Bone marrow (tissue), 2 donors: Measurements from ENCODE around the gene ANKS1A.
"Not testable (repeated sequence)": the region's sequence is repeated elsewhere in the genome, so short reads cannot be mapped to it uniquely, and the experiment has no call there.

Source experiments
- DNase-seq, 2 donors: peaks; one replicate each; lab custom pipeline; 2025; lab: John Stamatoyannopoulos, UW

ANKS1A gene

DNA sequence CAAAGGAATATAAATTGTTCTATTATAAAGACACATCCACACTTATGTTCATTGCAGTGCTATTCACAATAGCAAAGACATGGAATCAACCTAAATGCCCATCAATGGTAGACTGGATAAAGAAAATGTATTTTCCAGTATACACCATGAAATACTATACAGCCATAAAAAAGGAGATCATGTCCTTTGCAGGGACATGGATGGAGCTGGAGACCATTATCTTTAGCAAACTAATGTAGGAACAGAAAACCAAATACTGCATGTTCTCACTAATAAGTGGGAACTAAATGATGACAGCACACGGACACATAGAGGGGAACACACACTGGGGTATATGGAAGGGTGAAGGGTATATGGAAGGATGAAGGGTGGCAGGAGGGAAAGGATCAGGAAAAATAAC, 5.0 kb upstream of the ANKS1A start:
- DNase-seq: not testable (repeated sequence)

DNA sequence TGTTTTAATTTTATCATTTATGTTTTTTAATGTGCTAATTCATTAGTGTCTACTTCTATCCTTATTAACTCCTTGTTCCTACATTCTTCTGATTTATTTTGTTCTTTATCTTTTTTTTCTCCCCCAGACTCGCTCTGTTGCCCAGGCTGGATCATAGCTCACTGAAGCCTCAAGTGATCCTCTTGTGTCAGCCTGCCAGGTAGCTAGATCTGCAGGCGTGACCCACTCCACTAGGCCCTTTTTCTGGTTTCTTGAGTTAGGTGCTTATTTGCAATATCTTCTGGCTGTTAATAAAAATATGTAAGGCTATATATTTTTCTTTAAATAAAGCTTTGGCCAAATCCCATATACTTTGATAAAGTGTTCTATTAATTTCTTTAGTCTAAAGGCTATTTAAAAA, 4.1 kb upstream of the ANKS1A start:
- no peak for DNase-seq

DNA sequence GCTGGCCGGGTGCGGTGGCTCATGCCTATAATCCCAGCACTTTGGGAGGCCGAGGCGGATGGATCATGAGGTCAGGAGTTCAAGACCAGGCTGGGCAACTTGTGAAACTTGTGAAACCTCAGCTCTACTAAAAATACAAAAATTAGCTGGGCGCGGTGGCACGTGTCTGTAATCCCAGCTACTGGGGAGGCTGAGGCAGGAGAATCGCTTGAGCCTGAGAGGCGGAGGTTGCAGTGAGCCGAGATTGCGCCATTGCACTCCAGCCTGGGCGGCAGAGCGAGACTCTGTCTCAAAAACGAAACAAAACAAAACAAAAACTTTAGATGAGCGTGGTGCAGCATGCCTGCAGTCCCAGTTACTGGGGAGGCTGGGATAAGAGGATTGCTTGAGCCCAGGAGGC, 3.2 kb upstream of the ANKS1A start:
- not testable (repeated sequence) for DNase-seq

DNA sequence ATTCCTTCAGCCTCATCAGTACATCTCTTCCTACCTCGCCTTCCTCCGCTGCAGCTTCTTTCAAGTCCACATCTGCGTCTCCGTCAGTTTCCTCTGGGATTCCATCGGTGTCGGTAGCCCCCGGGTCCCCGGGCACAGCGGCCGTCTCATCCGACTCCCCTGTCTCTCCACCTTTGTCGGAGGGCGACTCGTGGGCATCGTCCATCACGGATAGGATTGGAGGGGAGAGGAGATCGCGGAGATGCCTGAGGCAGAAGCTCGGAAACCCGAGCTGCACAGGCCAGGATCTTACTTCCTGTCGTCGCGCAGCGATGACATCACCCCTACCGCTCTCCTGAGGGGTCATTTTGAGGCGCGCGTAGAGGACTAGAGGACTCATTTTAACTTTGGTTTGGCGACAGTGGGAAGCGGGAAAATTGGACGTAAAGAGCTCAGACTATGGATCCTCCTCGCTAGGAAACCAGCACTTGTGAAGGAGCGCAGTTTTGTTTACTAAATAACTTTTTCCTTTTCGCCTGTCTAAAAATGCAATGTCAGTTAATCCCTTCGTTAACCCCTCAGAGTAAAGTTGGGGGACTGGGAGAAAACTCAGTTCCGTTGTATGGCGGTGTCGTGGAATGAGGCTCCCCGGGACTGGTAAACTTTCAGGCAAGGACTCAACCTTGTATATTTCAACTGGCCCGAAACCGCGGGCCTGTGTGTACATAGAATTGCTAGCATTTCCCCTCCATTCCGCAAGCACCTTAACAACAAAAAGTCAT, 1.1 kb upstream of the ANKS1A start, which contains the start of gene TAF11:
TSS of gene TAF11 (minus strand) at position 290 of the 761 bp plus-strand sequence. CDS start at position 205, 85 bp downstream.
- peak; percentile 79 to 84 for DNase-seq

DNA sequence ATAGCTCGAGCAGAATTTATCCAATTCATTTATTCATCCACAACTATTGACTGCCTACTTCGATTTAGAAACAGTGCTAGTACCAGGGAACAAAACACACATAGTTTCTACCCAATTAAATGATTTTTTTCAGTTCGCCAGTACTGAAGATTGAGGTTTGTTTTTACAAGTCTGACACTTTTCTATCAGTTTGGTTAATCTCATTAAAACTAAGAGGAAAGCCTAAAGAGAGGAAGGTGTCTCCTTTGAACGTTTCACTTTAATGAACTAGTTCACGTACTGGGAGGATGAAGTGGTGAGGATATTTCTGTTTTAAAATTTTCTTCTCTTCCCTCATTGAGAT, 570 bp upstream of the ANKS1A start:
- no peak for DNase-seq

DNA sequence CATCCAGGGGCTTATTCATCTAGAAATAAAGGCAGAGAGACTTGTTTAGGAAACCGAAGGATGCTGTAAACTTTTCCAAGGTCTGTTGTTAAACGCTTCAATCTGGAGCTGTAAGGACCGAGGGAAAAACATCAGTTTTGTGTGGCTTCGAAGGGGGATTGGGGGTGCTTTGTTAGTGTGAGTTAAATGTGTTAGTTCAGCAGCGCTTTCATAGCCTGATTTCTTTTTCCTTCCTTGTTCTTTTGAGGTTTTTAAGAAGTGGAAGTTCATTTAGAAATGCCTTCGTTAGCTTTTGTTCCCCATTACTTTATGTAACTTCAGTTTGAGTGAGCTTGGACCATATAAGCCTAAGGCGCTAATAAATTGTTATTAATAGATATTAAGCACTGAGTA, 1.5 kb downstream of the ANKS1A start:
- DNase-seq: peak in 1 of 2 donors; percentile 39

DNA sequence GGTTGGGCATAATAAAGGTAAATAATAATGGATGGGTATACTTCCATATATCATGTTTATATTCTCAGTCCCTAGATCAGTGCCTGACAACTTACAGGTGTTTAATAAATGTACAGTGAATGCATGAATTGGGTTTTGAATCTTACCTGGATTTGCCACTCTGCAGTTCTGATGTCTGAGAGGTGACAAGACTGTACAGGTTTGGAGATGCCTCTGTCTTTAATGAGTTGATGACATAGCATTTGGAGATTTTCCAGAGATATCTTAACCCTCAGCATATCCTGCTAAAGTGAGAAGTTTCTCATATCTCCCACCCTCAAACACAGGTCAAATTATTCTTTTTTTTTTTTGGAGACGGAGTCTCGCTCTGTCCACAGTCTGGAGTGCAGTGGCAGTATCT, 2.2 kb downstream of the ANKS1A start:
- no peak for DNase-seq

DNA sequence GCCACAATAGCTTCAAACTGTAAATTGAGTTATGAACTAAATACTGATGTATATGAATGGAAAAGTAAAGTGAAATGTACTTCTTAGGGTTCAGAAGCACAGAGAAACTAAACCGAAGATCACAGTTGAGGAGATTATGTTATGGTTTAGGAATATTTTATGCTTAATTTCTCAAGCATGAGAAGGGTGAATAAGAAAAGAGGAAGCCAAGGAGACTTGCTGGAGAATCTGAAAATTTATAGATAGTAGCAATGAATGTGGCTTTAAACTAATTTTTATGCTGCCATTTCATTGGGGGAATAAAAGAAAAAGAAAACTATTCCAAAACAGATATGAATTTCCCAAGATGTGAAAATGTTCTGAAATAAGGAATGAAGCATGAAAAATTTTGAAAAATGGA, 5.6 kb downstream of the ANKS1A start:
- DNase-seq: no peak

DNA sequence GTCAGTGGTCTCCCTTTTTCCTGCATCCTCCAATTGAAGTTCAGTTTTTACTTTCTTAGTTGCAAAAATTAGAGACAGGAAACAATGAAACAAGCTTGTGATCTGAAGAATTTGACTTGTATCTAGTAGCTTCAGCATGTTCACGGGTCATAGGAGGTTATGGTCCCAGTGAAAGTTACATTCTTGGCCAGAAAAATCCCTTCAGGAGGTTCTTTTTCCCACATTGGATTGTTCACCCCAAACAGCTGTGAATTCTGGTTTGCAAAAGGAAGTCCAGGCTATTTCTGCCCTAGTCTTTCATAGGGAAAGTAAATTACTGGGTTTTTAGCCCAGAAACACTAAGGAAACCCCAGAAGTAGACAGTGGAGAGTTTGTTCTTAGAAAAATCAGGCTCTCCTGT, 8.1 kb downstream of the ANKS1A start:
- no peak for DNase-seq

DNA sequence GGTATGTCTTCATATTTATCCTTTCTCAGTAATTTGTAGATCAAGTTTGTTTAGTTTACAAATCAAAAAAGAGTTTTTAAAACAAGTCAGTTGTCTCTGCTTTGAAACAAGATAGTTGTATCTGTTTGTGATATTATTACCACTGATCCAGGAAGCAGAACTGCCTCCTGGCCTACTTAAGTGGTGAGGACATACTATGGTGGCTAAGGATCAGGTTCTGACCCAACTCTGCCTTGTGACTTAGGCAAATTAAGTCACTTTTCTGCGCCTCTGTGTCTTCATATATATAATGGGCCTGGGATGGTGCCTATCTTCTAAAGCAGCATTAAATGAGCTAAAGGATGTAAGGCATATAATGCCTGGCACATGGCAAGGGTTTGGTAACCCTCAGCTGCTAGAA, 8.7 kb downstream of the ANKS1A start:
- no peak for DNase-seq

DNA sequence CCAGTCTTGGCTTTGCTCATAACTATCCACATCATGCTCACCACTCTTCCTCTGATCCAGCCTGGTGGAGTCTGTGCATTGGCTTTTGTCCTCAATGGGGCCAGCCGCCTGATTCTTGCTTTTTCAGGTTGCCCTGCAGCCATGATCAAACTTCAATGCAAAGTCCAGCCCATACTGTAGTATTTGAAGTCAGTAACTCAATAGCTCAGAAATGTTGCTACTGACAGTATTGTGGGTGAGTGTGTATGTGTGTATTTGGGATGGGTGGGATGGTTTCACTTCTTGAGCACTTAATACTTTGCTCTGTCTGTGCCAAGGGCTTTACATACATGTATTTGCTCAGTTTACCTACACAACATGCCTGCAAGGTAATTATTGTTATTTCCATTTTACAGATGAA, 10.7 kb downstream of the ANKS1A start:
- not testable (repeated sequence) for DNase-seq

DNA sequence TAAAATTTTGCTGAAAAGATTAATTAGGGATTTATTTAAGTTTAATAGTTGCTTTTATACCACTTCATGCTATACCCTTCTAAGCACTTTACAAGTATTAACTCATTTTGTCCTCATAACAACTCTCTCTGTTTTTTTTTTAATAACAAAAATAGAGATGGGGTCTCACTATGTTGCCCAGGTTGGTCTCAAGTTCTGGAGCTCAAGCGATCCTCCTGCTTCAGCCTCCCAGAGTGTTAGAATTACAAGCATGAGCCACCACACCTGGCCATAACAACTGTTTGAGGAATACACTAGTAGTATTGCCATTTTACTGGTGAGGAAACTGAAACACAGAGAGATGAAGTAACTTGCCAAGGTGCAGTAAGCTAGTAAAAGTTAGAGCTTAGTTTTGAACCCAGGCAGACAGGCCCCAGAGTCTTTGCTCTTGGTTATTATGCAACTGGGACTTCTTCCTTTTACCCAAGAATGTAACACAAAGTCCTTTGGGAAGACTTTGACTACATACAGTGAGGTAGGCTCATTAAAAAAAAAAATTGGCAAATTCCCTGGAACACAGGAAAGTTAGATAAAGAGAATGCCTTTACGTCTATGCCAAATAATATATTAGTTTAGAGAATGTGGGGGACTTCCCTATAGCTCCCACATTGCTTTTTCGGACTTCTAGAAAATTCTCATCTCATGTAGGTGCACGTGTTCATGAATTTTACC, 11.4 kb downstream of the ANKS1A start:
- DNase-seq: no peak

DNA sequence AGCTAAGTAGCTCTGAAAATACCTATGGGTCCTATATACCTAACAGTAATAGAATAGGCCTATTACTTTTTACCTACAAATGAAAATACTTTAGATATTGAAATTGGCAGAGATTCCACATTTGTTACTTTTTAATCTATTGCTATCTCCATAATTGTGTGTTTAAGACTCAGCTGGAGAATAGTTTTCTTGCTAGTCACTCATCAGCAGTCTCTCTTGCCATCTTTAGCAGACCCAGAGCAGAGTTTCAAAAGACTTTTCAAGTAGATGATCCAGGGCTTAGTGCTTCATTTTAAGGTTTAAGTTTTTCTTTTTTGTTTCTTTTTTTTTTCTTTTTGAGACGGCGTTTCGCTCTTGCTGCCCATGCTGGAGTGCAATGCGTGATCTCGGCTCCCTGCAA, 12.9 kb downstream of the ANKS1A start:
- no peak for DNase-seq

DNA sequence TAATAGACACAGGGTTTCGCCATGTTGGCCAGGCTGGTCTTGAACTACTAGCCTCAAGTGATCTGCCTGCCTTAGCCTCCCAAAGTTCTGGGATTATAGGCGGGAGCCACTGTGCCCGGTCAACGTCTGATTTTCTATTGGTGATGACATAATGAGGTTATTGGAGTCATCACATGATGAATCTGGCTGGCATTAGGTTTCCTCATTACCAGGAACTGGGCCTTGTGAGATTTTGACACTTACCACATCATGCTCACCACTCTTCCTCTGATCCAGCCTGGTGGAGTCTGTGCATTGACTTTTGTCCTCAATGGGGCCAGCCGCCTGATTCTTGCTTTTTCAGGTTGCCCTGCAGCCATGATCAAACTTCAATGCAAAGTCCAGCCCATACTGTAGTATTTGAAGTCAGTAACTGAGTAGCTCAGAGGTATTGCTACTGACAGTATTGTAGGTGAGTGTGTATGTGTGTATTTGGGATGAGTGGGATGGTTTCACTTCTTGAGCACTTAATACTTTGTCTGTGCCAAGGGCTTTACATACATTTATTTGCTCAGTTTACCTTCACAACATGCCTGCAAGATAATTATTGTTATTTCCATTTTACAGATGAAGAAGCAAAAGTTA, 16.0 kb downstream of the ANKS1A start:
- no peak for DNase-seq

DNA sequence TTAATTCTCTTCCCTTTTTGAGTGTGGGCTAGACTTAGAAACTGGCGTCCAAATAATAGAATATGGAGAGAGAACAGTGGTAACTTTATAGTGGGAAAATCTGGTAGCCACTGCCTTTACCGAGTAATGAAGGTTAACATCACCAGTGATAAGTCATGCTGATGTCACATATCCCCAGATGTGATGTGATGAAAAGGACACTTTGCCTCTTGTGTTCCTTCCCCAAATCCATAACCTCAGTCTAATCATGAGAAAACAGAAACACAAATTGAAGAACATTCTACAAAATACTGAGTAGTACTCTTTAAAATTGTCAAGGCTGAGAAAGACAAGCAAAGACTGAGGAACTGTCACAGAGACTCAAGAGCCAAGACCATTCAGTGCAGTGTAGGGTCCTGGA, 17.8 kb downstream of the ANKS1A start:
- no peak for DNase-seq

DNA sequence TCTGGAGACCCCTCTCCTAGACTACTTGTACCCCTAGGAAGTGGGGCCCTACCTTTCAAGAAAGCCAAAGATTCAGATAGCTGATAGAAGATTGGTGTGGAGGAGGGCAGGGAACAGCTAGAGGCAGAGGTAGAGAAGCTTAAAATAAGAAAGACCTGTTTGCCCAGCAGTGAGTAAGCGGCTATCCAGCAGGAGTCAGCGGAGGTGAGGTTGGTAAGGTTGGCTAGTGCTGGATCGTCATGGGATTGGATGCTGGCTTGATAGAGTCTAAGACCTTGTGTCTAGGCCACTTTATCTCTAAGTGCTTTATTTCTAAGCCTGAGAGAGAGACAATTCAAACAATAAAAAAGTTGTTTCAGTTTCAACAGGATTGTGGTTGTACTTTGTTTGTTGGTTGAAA, 19.1 kb downstream of the ANKS1A start:
- DNase-seq: no peak

DNA sequence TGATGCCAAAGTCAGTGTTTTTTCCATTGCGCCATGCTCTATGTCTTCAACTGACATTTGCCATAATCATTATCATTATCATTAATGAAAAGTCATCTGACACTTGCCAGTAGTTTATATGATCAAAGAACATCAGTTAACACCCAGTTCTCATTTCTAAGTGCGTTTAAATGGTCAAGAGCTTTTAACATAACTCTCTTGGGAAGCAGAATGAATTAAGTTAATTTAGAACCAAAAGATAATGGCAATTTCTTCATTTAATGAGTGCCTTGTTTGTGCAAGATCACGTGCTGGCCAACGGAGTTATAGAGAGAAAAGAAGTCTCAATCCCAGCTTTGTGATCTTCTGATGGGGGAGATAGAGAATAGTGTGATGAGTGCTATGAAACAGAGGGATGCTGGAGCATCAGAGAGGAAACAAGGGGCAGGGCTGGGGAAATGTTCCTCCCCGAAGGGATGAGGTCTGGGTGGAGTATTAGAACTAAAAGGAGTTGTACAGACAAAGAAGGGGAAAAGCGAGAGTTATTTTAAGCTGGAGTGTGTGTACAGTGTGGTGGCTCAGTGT, 20.3 kb downstream of the ANKS1A start:
- DNase-seq: no peak

DNA sequence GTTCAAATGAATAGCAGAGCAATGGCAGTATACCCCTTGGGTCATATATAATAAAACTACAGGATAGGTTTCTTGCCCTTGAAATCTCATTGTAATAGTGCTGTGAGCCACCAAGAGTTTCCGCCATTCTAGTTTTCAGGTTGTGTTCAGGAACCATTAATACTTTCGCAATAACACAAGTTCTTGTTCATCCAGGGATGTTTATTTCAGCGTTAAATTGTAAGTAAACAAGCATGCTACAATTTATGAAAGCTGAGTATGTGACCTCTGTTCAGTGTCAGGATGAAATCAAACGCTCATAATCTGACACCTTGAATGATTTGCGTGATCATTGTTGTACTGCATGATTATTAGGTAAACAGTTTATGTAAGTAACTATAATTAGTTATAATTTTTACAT, 22.8 kb downstream of the ANKS1A start:
- no peak for DNase-seq

DNA sequence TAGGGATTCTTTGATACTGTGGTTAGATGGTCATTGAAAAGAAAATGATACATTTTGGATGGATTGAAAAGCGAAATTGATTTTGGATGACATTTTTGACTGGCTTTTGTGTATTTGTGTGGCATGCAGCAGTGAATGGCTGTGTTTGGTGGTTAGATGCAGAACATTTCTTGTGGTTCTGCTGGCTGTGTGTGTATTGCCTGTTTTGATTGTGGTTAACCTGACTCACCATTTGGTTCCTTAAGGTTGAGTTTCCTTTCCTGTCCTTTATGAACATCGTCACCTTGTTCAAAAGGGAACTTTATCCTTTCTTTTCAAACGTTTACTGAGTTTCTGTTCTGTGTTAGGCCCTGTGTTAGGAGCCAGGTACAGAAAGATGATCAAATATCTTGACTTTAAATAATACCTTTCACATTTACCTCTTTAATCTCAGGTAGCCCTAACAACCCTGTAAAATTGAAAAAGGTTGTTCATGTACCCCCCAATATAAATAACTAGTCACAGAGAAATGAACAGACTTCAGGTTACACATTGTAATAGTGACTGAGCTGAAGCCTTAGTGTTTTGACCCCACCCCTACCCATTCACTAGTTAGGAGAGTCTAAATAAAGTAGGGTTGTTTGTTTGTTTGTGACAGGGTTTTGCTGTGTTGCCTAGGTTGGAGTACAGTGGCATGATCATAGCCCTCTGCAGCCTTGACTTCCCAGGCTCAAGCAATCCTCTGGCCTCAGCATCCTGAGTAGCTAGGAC, 23.8 kb downstream of the ANKS1A start:
- DNase-seq: peak in 1 of 2 donors; percentile 62

DNA sequence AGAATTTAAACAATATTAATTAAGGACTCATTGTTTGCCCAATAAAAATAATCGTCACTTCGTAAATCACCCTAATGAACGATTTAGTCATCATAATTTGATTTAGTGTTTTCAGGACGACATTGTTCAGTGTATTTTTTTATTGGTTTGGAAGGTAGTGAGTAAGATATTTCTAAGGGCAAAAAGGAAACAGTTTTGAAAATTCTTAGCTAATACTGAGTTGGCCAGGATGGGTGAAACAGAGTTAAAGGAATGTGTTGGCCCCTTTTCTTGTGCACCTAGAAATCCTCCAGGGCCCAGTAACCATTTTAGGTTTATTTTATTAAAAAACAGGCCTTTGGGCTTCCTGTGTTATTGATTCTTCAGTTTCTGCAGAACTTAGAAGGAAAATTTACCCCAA, 25.3 kb downstream of the ANKS1A start:
- DNase-seq: no peak

DNA sequence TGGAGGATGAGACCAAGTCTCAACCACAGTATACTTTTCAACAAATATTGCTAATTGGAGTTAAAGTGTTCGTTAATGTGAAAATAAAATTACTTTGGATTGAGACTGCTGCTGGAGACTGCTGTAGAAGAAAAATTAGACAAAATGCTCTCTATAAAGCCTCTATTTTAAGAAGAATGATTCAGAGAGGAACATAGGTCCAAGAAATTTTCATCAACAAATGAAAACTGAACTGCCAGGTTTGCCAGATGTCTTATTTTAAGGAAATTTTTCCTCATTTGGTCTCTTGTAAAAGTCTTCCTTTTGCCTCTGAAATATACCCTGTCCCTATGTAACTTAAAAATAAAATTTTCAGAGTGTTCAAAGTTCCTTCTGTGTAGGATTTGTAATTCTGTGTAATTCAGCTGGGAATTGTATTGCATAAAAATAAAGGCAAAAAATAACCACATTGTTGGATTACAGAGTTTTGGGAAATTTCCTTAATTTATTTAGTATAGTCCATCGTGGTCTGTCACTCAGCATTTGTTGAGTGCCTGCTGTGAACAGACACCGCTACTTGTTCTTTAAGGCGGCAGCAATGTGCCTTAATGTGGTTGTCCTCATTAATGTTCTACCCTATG, 27.4 kb downstream of the ANKS1A start:
- DNase-seq: no peak
